GM12872 (cell line): ENCODE measurements around the gene GAMT.

Experiments used
- TF ChIP-seq, protein P1 (sequence below): IDR thresholded peaks from 3 replicates; pipeline ENCODE4 v1.5.1; 2011; ENCODE audit warnings: low read depth, mild to moderate bottlenecking, low read length, moderate library complexity; ENCODE audit not compliant: insufficient read depth

The GAMT gene

GRCh38 chr19:1356508-1356865, 44.9 kb downstream of the GAMT start:
- TF ChIP-seq, protein P1, sequence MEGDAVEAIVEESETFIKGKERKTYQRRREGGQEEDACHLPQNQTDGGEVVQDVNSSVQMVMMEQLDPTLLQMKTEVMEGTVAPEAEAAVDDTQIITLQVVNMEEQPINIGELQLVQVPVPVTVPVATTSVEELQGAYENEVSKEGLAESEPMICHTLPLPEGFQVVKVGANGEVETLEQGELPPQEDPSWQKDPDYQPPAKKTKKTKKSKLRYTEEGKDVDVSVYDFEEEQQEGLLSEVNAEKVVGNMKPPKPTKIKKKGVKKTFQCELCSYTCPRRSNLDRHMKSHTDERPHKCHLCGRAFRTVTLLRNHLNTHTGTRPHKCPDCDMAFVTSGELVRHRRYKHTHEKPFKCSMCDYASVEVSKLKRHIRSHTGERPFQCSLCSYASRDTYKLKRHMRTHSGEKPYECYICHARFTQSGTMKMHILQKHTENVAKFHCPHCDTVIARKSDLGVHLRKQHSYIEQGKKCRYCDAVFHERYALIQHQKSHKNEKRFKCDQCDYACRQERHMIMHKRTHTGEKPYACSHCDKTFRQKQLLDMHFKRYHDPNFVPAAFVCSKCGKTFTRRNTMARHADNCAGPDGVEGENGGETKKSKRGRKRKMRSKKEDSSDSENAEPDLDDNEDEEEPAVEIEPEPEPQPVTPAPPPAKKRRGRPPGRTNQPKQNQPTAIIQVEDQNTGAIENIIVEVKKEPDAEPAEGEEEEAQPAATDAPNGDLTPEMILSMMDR, result no peak

- TF ChIP-seq, protein P1, result no peak
These were observed 45.5 kb downstream of the GAMT start for GRCh38 chr19:1355568-1356507.

GRCh38 chr19:1354970-1355567, 46.3 kb downstream of the GAMT start:
- TF ChIP-seq, protein P1, result no peak

DNA sequence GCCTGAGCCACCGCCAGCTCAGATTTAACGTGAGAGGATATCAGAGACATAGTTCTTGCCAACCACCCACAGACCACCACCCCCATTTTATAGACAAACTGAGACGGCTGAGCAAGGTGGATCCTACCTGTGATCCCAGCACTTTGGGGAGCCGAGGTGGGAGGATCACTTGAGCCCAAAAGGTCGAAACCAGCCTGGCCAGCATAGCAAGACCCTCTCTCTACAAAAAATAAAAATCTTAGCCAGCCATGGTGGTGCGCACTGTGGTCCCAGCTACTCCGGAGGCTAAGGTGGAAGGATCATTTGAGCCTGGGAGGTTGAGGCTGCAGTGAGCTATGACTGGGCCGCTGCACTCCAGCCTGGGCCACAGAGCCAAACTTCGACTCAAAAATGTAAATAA, 48.2 kb downstream of the GAMT start:
- TF ChIP-seq, protein P1, result no peak

- TF ChIP-seq, protein P1, result no peak
These were observed 49.9 kb downstream of the GAMT start for GRCh38 chr19:1351381-1351851.

GRCh38 chr19:1350867-1351266, 50.5 kb downstream of the GAMT start:
- TF ChIP-seq, protein P1, result no peak

GRCh38 chr19:1349211-1349610, 52.1 kb downstream of the GAMT start:
- TF ChIP-seq, protein P1, result no peak
